ENCODE data around the gene SAMMSON.

SAMMSON gene

DNA sequence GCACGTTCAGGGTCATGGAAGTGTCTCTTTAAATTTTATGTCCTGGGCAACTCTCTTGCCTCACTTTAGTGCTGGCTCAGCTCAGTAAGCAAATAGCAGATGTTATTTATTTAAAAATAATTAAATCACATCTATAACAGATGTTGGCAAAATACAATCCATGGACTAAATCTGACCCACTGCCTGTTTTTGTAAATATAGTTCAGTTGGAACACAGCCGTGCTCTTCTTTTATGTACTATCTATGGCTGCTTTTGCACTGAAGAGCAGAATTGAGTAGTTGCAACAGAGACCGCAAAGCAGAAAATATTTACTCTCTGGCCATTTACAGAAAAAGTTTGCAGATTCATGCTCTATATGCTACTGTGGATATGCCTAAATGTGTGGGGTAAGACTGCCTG, 79.2 kb downstream of the SAMMSON start:
- Histone ChIP-seq H3K27ac (no peak overlapping the region), H2AFZ (ENCODE audit: low read depth) (no peak overlapping the region), H3K4me2 (no peak overlapping the region), H3K9ac (no peak overlapping the region), H3K36me3 (ENCODE audit: insufficient read depth) (no peaks in the 10 kb centered on the region), H3K4me1 (ENCODE audit: low read depth, poor library complexity, severe bottlenecking) (no peaks in the 10 kb centered on the region), H3K79me2 (ENCODE audit: insufficient read depth, low read depth) (no peaks in the 10 kb centered on the region), H3K27me3 (ENCODE audit: insufficient read depth, low read depth) (no peaks in the 10 kb centered on the region), H3K4me3 (IDR thresholded peaks at IDR 0.05; ENCODE audit: insufficient read depth, low read depth, low read length) (no peak overlapping the region), H4K20me1 (ENCODE audit: insufficient read depth) (no peaks in the 10 kb centered on the region)
- TF ChIP-seq CTCF (conservative IDR thresholded peaks at IDR 0.05; ENCODE audit: low read depth, low read length), result no peak

DNA sequence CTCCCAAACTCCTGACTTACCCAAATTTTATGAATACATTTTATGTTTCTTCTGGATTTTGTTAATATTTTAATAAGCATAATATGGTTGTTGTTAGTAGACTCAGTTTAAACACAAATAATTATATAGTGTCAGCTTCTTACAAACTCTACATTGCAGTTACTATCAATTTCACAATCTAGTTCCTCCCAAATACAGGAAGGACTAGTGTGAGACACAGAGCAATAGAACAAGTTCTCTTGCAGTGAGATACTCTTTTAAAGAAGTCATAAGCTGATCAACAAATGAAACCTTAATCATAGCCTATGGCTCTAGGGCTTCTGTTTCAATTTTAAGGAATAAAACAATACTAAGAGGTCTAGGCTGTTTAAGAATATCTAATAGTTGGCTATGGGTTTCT, 86.1 kb downstream of the SAMMSON start:
- no peak for TF ChIP-seq CTCF (conservative IDR thresholded peaks at IDR 0.05; ENCODE audit: low read depth, low read length)
- Histone ChIP-seq H3K4me2 (no peak overlapping the region), H3K36me3 (ENCODE audit: insufficient read depth) (no peaks in the 10 kb centered on the region), H3K79me2 (ENCODE audit: insufficient read depth, low read depth) (no peaks in the 10 kb centered on the region), H3K9ac (no peak overlapping the region), H3K4me1 (ENCODE audit: low read depth, poor library complexity, severe bottlenecking) (no peaks in the 10 kb centered on the region), H3K27me3 (ENCODE audit: insufficient read depth, low read depth) (no peaks in the 10 kb centered on the region), H3K4me3 (IDR thresholded peaks at IDR 0.05; ENCODE audit: insufficient read depth, low read depth, low read length) (no peak overlapping the region), H3K27ac (no peak overlapping the region), H2AFZ (ENCODE audit: low read depth) (no peak overlapping the region), H4K20me1 (ENCODE audit: insufficient read depth) (no peaks in the 10 kb centered on the region)

GRCh38 chr3:70086336-70086735, 86.8 kb downstream of the SAMMSON start:
- Histone ChIP-seq H3K36me3 (ENCODE audit: insufficient read depth) (no peaks in the 10 kb centered on the region), H4K20me1 (ENCODE audit: insufficient read depth) (no peaks in the 10 kb centered on the region), H3K4me3 (IDR thresholded peaks at IDR 0.05; ENCODE audit: insufficient read depth, low read depth, low read length) (no peak overlapping the region), H3K27ac (no peak overlapping the region), H3K4me2 (no peak overlapping the region), H2AFZ (ENCODE audit: low read depth) (no peak overlapping the region), H3K27me3 (ENCODE audit: insufficient read depth, low read depth) (no peaks in the 10 kb centered on the region), H3K79me2 (ENCODE audit: insufficient read depth, low read depth) (no peaks in the 10 kb centered on the region), H3K4me1 (ENCODE audit: low read depth, poor library complexity, severe bottlenecking) (no peaks in the 10 kb centered on the region), H3K9ac (no peak overlapping the region)
- no peak for TF ChIP-seq CTCF (conservative IDR thresholded peaks at IDR 0.05; ENCODE audit: low read depth, low read length)

DNA sequence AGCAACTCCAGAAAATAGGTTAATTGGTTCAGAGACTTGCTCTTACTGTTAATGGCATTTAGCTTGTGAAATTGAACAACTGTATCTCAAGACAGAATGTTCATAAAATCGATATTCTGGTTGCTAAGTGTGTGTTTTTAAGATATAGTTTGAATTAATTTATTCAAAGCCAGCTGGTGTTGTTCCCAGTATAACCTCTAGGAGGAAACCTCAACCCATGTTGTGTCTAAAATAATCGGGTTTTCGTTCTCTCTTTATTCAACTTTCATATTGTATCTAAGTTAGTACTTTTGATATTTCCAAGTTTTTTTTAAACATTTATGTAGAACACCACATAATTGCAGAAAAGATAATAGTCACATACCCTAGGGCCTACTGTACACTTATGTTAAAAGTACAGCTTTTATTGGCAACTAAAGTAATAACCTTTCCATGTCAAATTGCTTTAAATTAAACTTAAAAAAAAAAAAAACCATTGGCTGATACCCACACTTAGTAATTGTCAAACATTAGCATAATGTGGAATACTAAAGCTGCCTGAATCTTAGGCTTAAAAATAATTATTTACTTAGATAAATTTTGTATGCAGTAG, 90.9 kb downstream of the SAMMSON start:
- no peaks in the 10 kb centered on the region for H3K4me1 ChIP-seq (ENCODE audit: low read depth, poor library complexity, severe bottlenecking)
- H3K27me3 ChIP-seq (ENCODE audit: insufficient read depth, low read depth), result no peaks in the 10 kb centered on the region
- no peaks in the 10 kb centered on the region for H4K20me1 ChIP-seq (ENCODE audit: insufficient read depth)
- H3K9ac ChIP-seq, result no peak overlapping the region
- no peak overlapping the region for H3K4me2 ChIP-seq
- H3K27ac ChIP-seq, result no peak overlapping the region
- H3K4me3 ChIP-seq (IDR thresholded peaks at IDR 0.05; ENCODE audit: insufficient read depth, low read depth, low read length), result no peak overlapping the region
- peak; percentile 69 for TF ChIP-seq CTCF (conservative IDR thresholded peaks at IDR 0.05; ENCODE audit: low read depth, low read length)
- no peak overlapping the region for H2AFZ ChIP-seq (ENCODE audit: low read depth)
- H3K79me2 ChIP-seq (ENCODE audit: insufficient read depth, low read depth), result no peaks in the 10 kb centered on the region
- H3K36me3 ChIP-seq (ENCODE audit: insufficient read depth), result no peaks in the 10 kb centered on the region

Measured in KMS-11 (cell line).